Astrocyte of the spinal cord (primary cell): Measurements from ENCODE around the gene HES7.

ENCODE experiments used
- DNase-seq: peaks from one replicate; pipeline ENCODE4 v3.0.0; 2011; ENCODE audit warnings: low read depth, low spot score
- H3K4me3 ChIP-seq: 2 replicates; pipeline ENCODE4 v1.5.1; 2011; ENCODE audit warnings: low read depth, mild to moderate bottlenecking, low read length, moderate library complexity
- in situ Hi-C: cut with HindIII; loops from 2 replicates; pipeline ENCODE4 v1.10.0; 2017; ENCODE audit warnings: low sequenced_read_pairs
- TF ChIP-seq, protein P1 (sequence below): IDR thresholded peaks from 2 replicates; pipeline ENCODE4 v1.5.1; 2012; ENCODE audit warnings: low read depth, mild to moderate bottlenecking, low read length, inconsistent platforms

HES7 gene

GRCh38 chr17:8126491-8127066 lies 2.7 kb upstream of the HES7 start:
- DNase-seq = peak; percentile 59
- peak overlapping the region; percentile 50 for H3K4me3 ChIP-seq
- in situ Hi-C loops = no loop called here
- TF ChIP-seq, protein P1, sequence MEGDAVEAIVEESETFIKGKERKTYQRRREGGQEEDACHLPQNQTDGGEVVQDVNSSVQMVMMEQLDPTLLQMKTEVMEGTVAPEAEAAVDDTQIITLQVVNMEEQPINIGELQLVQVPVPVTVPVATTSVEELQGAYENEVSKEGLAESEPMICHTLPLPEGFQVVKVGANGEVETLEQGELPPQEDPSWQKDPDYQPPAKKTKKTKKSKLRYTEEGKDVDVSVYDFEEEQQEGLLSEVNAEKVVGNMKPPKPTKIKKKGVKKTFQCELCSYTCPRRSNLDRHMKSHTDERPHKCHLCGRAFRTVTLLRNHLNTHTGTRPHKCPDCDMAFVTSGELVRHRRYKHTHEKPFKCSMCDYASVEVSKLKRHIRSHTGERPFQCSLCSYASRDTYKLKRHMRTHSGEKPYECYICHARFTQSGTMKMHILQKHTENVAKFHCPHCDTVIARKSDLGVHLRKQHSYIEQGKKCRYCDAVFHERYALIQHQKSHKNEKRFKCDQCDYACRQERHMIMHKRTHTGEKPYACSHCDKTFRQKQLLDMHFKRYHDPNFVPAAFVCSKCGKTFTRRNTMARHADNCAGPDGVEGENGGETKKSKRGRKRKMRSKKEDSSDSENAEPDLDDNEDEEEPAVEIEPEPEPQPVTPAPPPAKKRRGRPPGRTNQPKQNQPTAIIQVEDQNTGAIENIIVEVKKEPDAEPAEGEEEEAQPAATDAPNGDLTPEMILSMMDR = no peak

DNA sequence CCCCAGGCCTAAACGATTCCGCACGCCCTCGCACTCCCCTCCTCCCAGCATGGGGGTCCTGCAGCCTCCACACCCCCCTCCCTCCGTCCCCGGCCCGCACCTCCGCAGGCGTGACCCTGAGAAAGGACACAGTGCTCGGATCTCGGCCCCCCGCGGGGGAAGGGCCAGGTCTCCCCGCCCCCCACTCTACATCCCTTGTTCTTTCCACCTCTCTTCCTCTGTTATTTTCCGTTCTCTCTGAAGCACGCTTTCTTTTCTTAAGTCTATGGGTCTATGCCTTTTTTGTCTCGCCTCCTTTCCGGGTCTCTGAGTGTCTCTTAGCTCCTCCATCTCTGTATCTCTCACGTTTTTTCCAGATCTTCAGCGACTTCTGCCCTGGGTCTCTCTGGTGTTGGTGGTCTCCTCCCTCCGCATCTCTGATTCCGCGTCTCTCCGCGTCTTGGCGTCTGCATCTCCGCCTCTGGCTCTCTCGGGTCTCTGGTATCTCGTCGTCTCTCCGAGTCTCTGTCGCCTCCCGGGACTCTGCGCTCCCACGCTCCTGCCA lies 2.1 kb upstream of the HES7 start:
- no peak for DNase-seq
- TF ChIP-seq, protein P1 = no peak

GRCh38 chr17:8125154-8125946 lies 1.4 kb upstream of the HES7 start:
- TF ChIP-seq, protein P1 = no peak
- H3K4me3 ChIP-seq = peak overlapping the region; percentile 50
- in situ Hi-C loops = no loop called here
- peak; percentile 56 for DNase-seq

More for the DNA sequence above, 2.1 kb upstream of the HES7 start:
- in situ Hi-C loops = no loop called here
- peak overlapping the region; percentile 50 for H3K4me3 ChIP-seq

- H3K4me3 ChIP-seq = peak overlapping the region; percentile 56
- in situ Hi-C loops = no loop called here
- no peak for DNase-seq
- TF ChIP-seq, protein P1 = no peak
Observed at GRCh38 chr17:8124350-8125153, 646 bp upstream of the HES7 start.

DNA sequence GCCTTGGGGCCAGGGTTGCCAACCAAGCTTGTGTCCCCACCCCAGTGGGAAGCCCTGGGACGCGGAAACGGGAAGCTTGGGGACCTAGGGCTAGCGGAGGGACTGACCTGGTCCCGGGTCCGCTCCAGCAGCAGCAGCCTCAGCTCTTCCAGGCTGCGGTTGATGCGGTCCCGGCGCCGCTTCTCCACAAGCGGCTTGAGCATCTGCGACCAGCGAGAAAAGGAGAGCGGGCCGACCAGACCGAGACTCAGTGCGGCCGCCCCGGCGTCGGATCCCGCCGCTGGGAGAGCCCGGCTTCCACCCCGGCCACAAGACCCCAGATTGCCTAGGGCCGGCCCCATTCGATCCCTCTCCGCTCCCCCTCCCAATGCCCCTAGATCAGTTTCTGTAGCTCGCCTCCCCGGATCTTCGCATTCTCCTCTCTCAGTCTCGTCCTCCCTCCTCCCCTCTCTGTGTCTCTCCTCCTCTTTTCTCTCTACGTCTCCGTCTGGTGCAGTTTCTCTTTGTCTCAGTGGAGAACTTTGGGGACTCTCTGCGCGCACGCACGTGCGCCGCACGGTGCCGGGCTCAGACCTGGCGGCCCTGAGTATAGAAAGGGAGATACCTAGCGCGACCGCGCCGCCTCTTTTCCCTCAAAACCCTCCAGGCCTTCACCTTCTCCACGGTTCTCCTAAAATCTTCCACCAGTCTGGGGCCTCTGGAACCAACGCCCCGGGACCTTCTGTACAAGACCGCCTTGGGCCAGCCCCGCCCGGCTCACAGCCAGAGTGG lies 797 bp downstream of the HES7 start:
- peak overlapping the region; percentile 56 for H3K4me3 ChIP-seq
- no peak for DNase-seq
- TF ChIP-seq, protein P1 = no peak
- in situ Hi-C loops = no loop called here
